ENCODE measurements around the gene PKP1. TPM values are rescaled to one million over a fixed set of nuclear protein-coding genes. Genes with fewer than 3 reads are reported as not detected.

Gene PKP1
- total and polyA plus RNA-seq, 7 donors = 0.32 to 6.7 (median 2.4) TPM

- 91 to 97% (median 96%) methylated on average over 11 of the region's 11 CpGs for WGBS, 3 donors
- intact Hi-C loops (cut with DNase I) = no loop called here
- DNase-seq (peak in 1 of 2 donors; percentile 10), ATAC-seq (no peak)
- no peaks in the 10 kb centered on the region for H3K36me3 ChIP-seq (ENCODE audit: insufficient read depth in 1 of 2, low read depth in 1 of 2)
- TF ChIP-seq, protein P1, sequence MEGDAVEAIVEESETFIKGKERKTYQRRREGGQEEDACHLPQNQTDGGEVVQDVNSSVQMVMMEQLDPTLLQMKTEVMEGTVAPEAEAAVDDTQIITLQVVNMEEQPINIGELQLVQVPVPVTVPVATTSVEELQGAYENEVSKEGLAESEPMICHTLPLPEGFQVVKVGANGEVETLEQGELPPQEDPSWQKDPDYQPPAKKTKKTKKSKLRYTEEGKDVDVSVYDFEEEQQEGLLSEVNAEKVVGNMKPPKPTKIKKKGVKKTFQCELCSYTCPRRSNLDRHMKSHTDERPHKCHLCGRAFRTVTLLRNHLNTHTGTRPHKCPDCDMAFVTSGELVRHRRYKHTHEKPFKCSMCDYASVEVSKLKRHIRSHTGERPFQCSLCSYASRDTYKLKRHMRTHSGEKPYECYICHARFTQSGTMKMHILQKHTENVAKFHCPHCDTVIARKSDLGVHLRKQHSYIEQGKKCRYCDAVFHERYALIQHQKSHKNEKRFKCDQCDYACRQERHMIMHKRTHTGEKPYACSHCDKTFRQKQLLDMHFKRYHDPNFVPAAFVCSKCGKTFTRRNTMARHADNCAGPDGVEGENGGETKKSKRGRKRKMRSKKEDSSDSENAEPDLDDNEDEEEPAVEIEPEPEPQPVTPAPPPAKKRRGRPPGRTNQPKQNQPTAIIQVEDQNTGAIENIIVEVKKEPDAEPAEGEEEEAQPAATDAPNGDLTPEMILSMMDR (IDR thresholded peaks at IDR 0.05) = no peak
- H3K27me3 ChIP-seq (ENCODE audit: insufficient read depth in 3 of 3, low read length in 2 of 3) = no peaks in the 10 kb centered on the region
- H3K4me3 ChIP-seq = no peak overlapping the region
- H3K27ac ChIP-seq = no peak overlapping the region
- no peaks in the 10 kb centered on the region for H3K9me3 ChIP-seq
- no peaks in the 10 kb centered on the region for H3K4me1 ChIP-seq
These were observed 73.4 kb downstream of the PKP1 start for GRCh38 chr1:201356701-201357100.

- intact Hi-C loops (cut with DNase I) = no loop called here
- Histone ChIP-seq H3K4me1 (no peaks in the 10 kb centered on the region), H3K4me3 (no peak overlapping the region), H3K27me3 (ENCODE audit: insufficient read depth in 3 of 3, low read length in 2 of 3) (no peaks in the 10 kb centered on the region), H3K36me3 (ENCODE audit: insufficient read depth in 1 of 2, low read depth in 1 of 2) (no peaks in the 10 kb centered on the region), H3K27ac (no peak overlapping the region), H3K9me3 (no peaks in the 10 kb centered on the region)
- 96 to 99% (median 96%) methylated on average over 8 of the region's 8 CpGs for WGBS, 3 donors
- TF ChIP-seq, protein P1 (IDR thresholded peaks at IDR 0.05) = no peak
- ATAC-seq = no peak
- peak in 1 of 2 donors; percentile 42 for DNase-seq
These were observed 73.9 kb downstream of the PKP1 start for GRCh38 chr1:201357211-201357610.

DNA sequence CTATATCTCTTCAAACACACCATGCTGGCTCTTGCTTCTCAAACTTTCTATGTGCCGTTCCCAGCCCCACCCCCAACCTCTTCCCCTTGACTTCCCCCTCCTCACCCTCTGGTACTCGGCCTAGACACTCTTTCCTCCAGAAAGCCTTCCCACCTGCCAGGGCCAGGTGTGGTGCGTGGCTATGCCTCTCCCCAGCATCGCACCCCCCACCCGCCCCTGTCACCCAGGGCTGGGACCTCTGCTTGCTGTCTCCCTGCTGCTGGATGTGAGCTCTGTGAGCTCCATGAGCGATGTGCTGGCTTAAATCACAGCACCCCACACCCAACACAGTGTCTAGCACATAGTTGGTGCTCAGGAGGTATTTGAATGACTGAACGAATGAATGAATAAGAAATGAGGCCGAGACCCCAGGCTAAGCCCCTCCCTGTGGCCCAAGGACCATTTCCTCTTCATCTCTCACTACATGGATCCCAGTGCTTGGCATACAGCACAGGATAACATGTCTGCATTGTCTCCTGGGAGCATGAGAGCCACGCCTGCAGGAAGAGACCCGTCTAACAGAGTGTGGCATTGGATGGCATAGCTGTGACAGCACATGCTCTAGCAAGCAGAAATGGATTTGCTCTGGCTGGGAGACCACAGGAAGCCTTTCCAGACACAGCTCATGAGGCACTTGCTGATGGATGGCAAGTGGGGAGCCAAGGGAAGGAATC, 74.5 kb downstream of the PKP1 start:
- TF ChIP-seq, protein P1 (IDR thresholded peaks at IDR 0.05) = no peak
- Histone ChIP-seq H3K27me3 (ENCODE audit: insufficient read depth in 3 of 3, low read length in 2 of 3) (no peaks in the 10 kb centered on the region), H3K9me3 (no peaks in the 10 kb centered on the region), H3K4me1 (no peaks in the 10 kb centered on the region), H3K27ac (no peak overlapping the region), H3K4me3 (no peak overlapping the region), H3K36me3 (ENCODE audit: insufficient read depth in 1 of 2, low read depth in 1 of 2) (no peaks in the 10 kb centered on the region)
- no peak for ATAC-seq
- WGBS, 3 donors = 81 to 89% (median 82%) methylated on average over 10 of the region's 10 CpGs
- intact Hi-C loops (cut with DNase I) = no loop called here
- peak in 1 of 2 donors; percentile 24 for DNase-seq

DNA sequence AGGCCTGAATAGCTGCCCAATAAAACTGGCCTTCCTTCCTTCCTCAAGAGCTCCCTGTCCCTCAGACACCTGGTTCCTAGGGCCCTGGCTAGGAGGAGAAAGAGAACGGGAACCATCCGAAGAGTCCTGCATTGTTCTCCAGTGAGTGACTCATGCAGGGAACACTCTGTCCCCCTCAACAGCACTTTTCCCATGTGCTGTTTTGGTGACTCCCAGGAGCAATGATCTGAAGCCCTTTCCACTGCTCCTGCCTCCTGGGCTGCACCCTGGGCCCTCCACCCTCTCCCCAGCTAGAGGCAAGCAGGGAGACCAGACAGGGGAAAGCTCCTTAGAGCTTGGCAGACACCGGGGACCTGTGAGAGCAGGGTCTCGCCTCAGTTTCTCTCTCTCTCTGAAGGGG, 75.3 kb downstream of the PKP1 start:
- TF ChIP-seq, protein P1 (IDR thresholded peaks at IDR 0.05) = no peak
- ATAC-seq (peak in 2 of 4 donors; percentile 9 to 11), DNase-seq (peak in 1 of 2 donors; percentile 27)
- intact Hi-C loops (cut with DNase I) = no loop called here
- no peaks in the 10 kb centered on the region for H3K36me3 ChIP-seq (ENCODE audit: insufficient read depth in 1 of 2, low read depth in 1 of 2)
- H3K9me3 ChIP-seq = no peaks in the 10 kb centered on the region
- H3K27ac ChIP-seq = no peak overlapping the region
- 76 to 83% (median 81%) methylated on average over 4 of the region's 4 CpGs for WGBS, 3 donors
- H3K4me1 ChIP-seq = no peaks in the 10 kb centered on the region
- H3K4me3 ChIP-seq = no peak overlapping the region
- H3K27me3 ChIP-seq (ENCODE audit: insufficient read depth in 3 of 3, low read length in 2 of 3) = no peaks in the 10 kb centered on the region

Measured in psoas muscle (tissue), 8 donors.